Common myeloid progenitor, CD34-positive (primary cell): Measurements from ENCODE around the gene NDST3.

Experiments used
- CTCF ChIA-PET: fragments of 350-600 bp; sonication (Branson Sonifier 250); formaldehyde crosslinking; loops from one replicate; lab custom pipeline; 2021; ENCODE audit warnings: antibody characterized with exemption; lab: Charles Lee
- POLR2A ChIA-PET: fragments of 350-600 bp; sonication (Branson Sonifier 250); formaldehyde crosslinking; loops from one replicate; lab custom pipeline; 2021; ENCODE audit warnings: antibody characterized with exemption; lab: Charles Lee
- DNase-seq, 3 donors: peaks; one replicate each; pipeline versions ENCODE4 v3.0.0 to v3.0.0-alpha.2; 2013
- H3K27ac ChIP-seq, 2 experiments: 1 replicate in 1 of 2; 2 replicates in 1 of 2; pipeline ENCODE4 v1.7.0; 2013; ENCODE audit warnings: inconsistent platforms in 2 of 2, low read length in 2 of 2, mild to moderate bottlenecking in 2 of 2, low read depth in 1 of 2, moderate library complexity in 1 of 2; ENCODE audit not compliant: severe bottlenecking in 2 of 2, insufficient read depth in 1 of 2, poor library complexity in 1 of 2
- H3K27me3 ChIP-seq, 5 experiments: replicated peaks in 2 of 5; 1 replicate in 3 of 5; 2 replicates in 2 of 5; pipeline versions ENCODE4 v1.6.1 to v1.7.0; 2013; ENCODE audit warnings: low read length in 4 of 5, mild to moderate bottlenecking in 2 of 5, moderate library complexity in 2 of 5, inconsistent platforms in 1 of 5; ENCODE audit not compliant: insufficient read depth in 5 of 5, control insufficient read depth in 4 of 5
- H3K36me3 ChIP-seq, 4 experiments: 1 replicate in 2 of 4; 2 replicates in 2 of 4; pipeline versions ENCODE4 v1.6.1 to v1.7.0; 2013; ENCODE audit warnings: low read length in 3 of 4, control low read depth in 1 of 4, mild to moderate bottlenecking in 1 of 4; ENCODE audit not compliant: control insufficient read depth in 4 of 4, insufficient read depth in 4 of 4
- H3K4me1 ChIP-seq, 4 experiments: 1 replicate in 3 of 4; 2 replicates in 1 of 4; pipeline versions ENCODE4 v1.6.1 to v1.7.1; 2013; ENCODE audit warnings: low read length in 3 of 4, mild to moderate bottlenecking in 3 of 4, control low read depth in 1 of 4, inconsistent platforms in 1 of 4, moderate library complexity in 1 of 4; ENCODE audit not compliant: control insufficient read depth in 4 of 4, insufficient read depth in 4 of 4; ENCODE audit errors: control extremely low read depth in 1 of 4
- H3K4me3 ChIP-seq, 7 experiments: 1 replicate in 4 of 7; 2 replicates in 3 of 7; pipeline versions ENCODE4 v1.5.1 to v1.7.0; 2013; ENCODE audit warnings: mild to moderate bottlenecking in 7 of 7, low read length in 6 of 7, moderate library complexity in 6 of 7, inconsistent platforms in 2 of 7, low read depth in 2 of 7, control low read depth in 1 of 7; ENCODE audit not compliant: insufficient read depth in 4 of 7, control insufficient read depth in 1 of 7; ENCODE audit errors: extremely low read depth in 1 of 7
- H3K9me3 ChIP-seq, 5 experiments: 1 replicate in 4 of 5; 2 replicates in 1 of 5; pipeline versions ENCODE4 v1.6.1 to v1.7.1; 2013; ENCODE audit warnings: low read length in 4 of 5, mild to moderate bottlenecking in 2 of 5, inconsistent platforms in 1 of 5, low read depth in 1 of 5, moderate library complexity in 1 of 5; ENCODE audit not compliant: control insufficient read depth in 4 of 5, insufficient read depth in 2 of 5; ENCODE audit errors: control extremely low read depth in 1 of 5
- WGBS: methylation state at CpG from one replicate; pipeline ENCODE4 v1.1.5; 2013; ENCODE audit not compliant: insufficient coverage; 5-methylcytosine and 5-hydroxymethylcytosine counted together

Gene NDST3

GRCh38 chr4:118035309-118035708 is 1.0 kb downstream of the NDST3 start:
- ChIA-PET CTCF (interaction anchor here (0.9 to 2.1 kb wide), 4 partner anchors 17 to 190 kb away, joined by 3 to 6 read pairs (median 4); no protein-coding TSS in a partner anchor), POLR2A (no interaction called here)
- no peak overlapping the region for H3K27ac ChIP-seq
- H3K27me3 ChIP-seq: peaks cover 0 to 21% (median 7%) of the 10 kb centered on the region in 5 experiments
- H3K36me3 ChIP-seq: no peaks in the 10 kb centered on the region
- H3K9me3 ChIP-seq: no peaks in the 10 kb centered on the region
- WGBS: no CpG with 5 or more reads among the region's 1 CpG
- H3K4me3 ChIP-seq: no peak overlapping the region
- peaks cover 0 to 9% (median 7%) of the 10 kb centered on the region in 4 experiments for H3K4me1 ChIP-seq
- DNase-seq: no peak

- CTCF ChIA-PET: interaction anchor here (1.0 kb wide), 1 partner anchor 60 kb away, joined by 3 read pairs; no protein-coding TSS in a partner anchor
Observed at GRCh38 chr4:118036336-118036735, 2.0 kb downstream of the NDST3 start.

GRCh38 chr4:118037955-118038354 is 3.7 kb downstream of the NDST3 start:
- Histone ChIP-seq H3K27me3 (peaks cover 0 to 8% (median 0%) of the 10 kb centered on the region in 5 experiments), H3K4me3 (no peak overlapping the region), H3K9me3 (no peaks in the 10 kb centered on the region), H3K27ac (no peak overlapping the region), H3K36me3 (no peaks in the 10 kb centered on the region), H3K4me1 (peaks cover 0 to 9% (median 7%) of the 10 kb centered on the region in 4 experiments)
- CTCF ChIA-PET: no interaction called here
- DNase-seq: no peak
- WGBS: 100% methylated on average over 1 of the region's 1 CpG
- POLR2A ChIA-PET: no interaction called here

More at GRCh38 chr4:118036336-118036735, 2.0 kb downstream of the NDST3 start:
- no peak for DNase-seq
- peaks cover 0 to 9% (median 7%) of the 10 kb centered on the region in 4 experiments for H3K4me1 ChIP-seq
- WGBS: no CpG with 5 or more reads among the region's 2 CpGs
- no peaks in the 10 kb centered on the region for H3K36me3 ChIP-seq
- POLR2A ChIA-PET: interaction anchor here (0.6 to 0.7 kb wide), 2 partner anchors 128 to 1681 kb away, joined by 3 to 4 read pairs; no protein-coding TSS in a partner anchor
- H3K27me3 ChIP-seq: peaks cover 0 to 16% (median 6%) of the 10 kb centered on the region in 5 experiments
- no peaks in the 10 kb centered on the region for H3K9me3 ChIP-seq
- no peak overlapping the region for H3K27ac ChIP-seq
- no peak overlapping the region for H3K4me3 ChIP-seq

GRCh38 chr4:118046323-118046722 is 12.0 kb downstream of the NDST3 start:
- H3K27ac ChIP-seq: no peak overlapping the region
- CTCF ChIA-PET: no interaction called here
- H3K27me3 ChIP-seq: no peaks in the 10 kb centered on the region
- no peaks in the 10 kb centered on the region for H3K36me3 ChIP-seq
- POLR2A ChIA-PET: no interaction called here
- H3K4me3 ChIP-seq: no peak overlapping the region
- H3K4me1 ChIP-seq: no peaks in the 10 kb centered on the region
- H3K9me3 ChIP-seq: peaks cover 0 to 7% (median 3%) of the 10 kb centered on the region in 5 experiments
- no peak for DNase-seq
- 100% methylated on average over 2 of the region's 2 CpGs for WGBS

- H3K36me3 ChIP-seq: no peaks in the 10 kb centered on the region
- DNase-seq: no peak
- CTCF ChIA-PET: interaction anchor here (1.5 kb wide), 1 partner anchor 13 kb away, joined by 4 read pairs; the partner anchor contains the start of gene NDST3
- H3K9me3 ChIP-seq: peaks cover 0 to 7% (median 3%) of the 10 kb centered on the region in 5 experiments
- H3K4me3 ChIP-seq: no peak overlapping the region
- WGBS: 100% methylated on average over 1 of the region's 3 CpGs
- no peak overlapping the region for H3K27ac ChIP-seq
- no peaks in the 10 kb centered on the region for H3K27me3 ChIP-seq
- POLR2A ChIA-PET: no interaction called here
- no peaks in the 10 kb centered on the region for H3K4me1 ChIP-seq
Observed at GRCh38 chr4:118047043-118047442, 12.8 kb downstream of the NDST3 start.

- 94% methylated on average over 2 of the region's 2 CpGs for WGBS
- CTCF ChIA-PET: no interaction called here
- DNase-seq: no peak
- Histone ChIP-seq H3K27ac (no peak overlapping the region), H3K36me3 (no peaks in the 10 kb centered on the region), H3K4me1 (no peaks in the 10 kb centered on the region), H3K4me3 (no peak overlapping the region), H3K9me3 (peaks cover 0 to 1% (median 0%) of the 10 kb centered on the region in 5 experiments), H3K27me3 (no peaks in the 10 kb centered on the region)
- POLR2A ChIA-PET: interaction anchor here (0.7 kb wide), 1 partner anchor 630 kb away, joined by 4 read pairs; no protein-coding TSS in a partner anchor
Observed at GRCh38 chr4:118058955-118059354, 24.7 kb downstream of the NDST3 start.

- ChIA-PET CTCF (no interaction called here), POLR2A (no interaction called here)
- no peak for DNase-seq
- H3K27ac ChIP-seq: no peak overlapping the region
- no peak overlapping the region for H3K4me3 ChIP-seq
- H3K9me3 ChIP-seq: peaks cover 0 to 1% (median 0%) of the 10 kb centered on the region in 5 experiments
- no peaks in the 10 kb centered on the region for H3K36me3 ChIP-seq
- H3K27me3 ChIP-seq: no peaks in the 10 kb centered on the region
- no peaks in the 10 kb centered on the region for H3K4me1 ChIP-seq
- 100% methylated on average over 1 of the region's 2 CpGs for WGBS
Observed at GRCh38 chr4:118059397-118059796, 25.1 kb downstream of the NDST3 start.
